ENCODE results near the gene SH3BP2.

Gene SH3BP2

DNA sequence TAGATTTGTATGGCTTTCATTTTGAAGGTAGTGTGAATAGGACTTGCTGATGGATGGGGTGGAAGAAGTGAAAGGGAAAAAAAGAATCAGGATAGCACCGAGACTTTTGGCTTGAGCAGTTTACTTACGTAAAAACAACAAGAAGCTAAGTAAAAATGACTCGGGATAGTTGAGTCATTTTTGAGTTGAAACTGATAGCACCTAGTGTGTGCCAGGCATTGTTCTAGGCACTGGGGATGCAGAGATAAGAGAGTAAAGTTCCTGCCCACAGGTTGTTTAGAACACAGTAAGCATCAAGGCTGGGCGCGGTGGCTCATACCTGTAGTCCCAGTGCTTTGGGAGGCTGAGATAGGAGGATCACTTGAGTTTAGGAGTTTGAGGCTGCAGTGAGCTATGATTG is 85.5 kb downstream of the SH3BP2 start:
- TF ChIP-seq TAF1 (IDR thresholded peaks at IDR 0.05; ENCODE audit: borderline replicate concordance, insufficient read depth, low read length) (no peak), SIN3A (IDR thresholded peaks at IDR 0.05; ENCODE audit: borderline replicate concordance, insufficient read depth, low read length) (no peak), POLR2AphosphoS5 (IDR thresholded peaks at IDR 0.05; ENCODE audit: low read depth, low read length) (no peak), FOXP2 (optimal IDR thresholded peaks at IDR 0.05; ENCODE audit: borderline replicate concordance, extremely low read depth, extremely low read length, insufficient read depth) (no peak)
- TF ChIP-seq, protein P1, sequence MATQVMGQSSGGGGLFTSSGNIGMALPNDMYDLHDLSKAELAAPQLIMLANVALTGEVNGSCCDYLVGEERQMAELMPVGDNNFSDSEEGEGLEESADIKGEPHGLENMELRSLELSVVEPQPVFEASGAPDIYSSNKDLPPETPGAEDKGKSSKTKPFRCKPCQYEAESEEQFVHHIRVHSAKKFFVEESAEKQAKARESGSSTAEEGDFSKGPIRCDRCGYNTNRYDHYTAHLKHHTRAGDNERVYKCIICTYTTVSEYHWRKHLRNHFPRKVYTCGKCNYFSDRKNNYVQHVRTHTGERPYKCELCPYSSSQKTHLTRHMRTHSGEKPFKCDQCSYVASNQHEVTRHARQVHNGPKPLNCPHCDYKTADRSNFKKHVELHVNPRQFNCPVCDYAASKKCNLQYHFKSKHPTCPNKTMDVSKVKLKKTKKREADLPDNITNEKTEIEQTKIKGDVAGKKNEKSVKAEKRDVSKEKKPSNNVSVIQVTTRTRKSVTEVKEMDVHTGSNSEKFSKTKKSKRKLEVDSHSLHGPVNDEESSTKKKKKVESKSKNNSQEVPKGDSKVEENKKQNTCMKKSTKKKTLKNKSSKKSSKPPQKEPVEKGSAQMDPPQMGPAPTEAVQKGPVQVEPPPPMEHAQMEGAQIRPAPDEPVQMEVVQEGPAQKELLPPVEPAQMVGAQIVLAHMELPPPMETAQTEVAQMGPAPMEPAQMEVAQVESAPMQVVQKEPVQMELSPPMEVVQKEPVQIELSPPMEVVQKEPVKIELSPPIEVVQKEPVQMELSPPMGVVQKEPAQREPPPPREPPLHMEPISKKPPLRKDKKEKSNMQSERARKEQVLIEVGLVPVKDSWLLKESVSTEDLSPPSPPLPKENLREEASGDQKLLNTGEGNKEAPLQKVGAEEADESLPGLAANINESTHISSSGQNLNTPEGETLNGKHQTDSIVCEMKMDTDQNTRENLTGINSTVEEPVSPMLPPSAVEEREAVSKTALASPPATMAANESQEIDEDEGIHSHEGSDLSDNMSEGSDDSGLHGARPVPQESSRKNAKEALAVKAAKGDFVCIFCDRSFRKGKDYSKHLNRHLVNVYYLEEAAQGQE (IDR thresholded peaks at IDR 0.05; ENCODE audit: insufficient read depth in 1 of 2, low read depth in 2 of 2, low read length in 2 of 2) = no peak

DNA sequence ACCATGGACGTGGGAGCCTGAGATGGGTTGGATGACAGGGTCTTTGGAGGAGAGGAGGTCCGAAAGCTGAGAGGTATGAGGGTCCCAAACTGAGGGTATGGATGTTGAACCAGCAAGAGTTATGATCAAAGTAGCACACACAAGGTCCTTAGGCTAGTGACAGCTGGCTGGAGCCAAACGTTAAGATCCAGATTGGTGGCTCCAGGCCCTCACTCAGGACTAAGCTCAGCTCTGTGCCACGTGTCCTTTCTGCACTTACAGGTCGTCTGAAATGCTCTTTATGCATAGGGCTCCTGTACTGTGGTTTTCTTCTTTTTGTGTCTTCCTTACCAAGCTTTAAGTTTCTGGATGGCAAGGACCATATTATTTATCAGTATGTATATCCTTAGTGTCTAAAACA is 86.1 kb downstream of the SH3BP2 start:
- TF ChIP-seq SIN3A (IDR thresholded peaks at IDR 0.05; ENCODE audit: borderline replicate concordance, insufficient read depth, low read length) (no peak), FOXP2 (optimal IDR thresholded peaks at IDR 0.05; ENCODE audit: borderline replicate concordance, extremely low read depth, extremely low read length, insufficient read depth) (no peak), TAF1 (IDR thresholded peaks at IDR 0.05; ENCODE audit: borderline replicate concordance, insufficient read depth, low read length) (no peak)

GRCh38 chr4:2881431-2881830 is 88.5 kb downstream of the SH3BP2 start:
- TF ChIP-seq POLR2AphosphoS5 (IDR thresholded peaks at IDR 0.05; ENCODE audit: low read depth, low read length) (no peak), FOXP2 (optimal IDR thresholded peaks at IDR 0.05; ENCODE audit: borderline replicate concordance, extremely low read depth, extremely low read length, insufficient read depth) (no peak), TAF1 (IDR thresholded peaks at IDR 0.05; ENCODE audit: borderline replicate concordance, insufficient read depth, low read length) (no peak), SIN3A (IDR thresholded peaks at IDR 0.05; ENCODE audit: borderline replicate concordance, insufficient read depth, low read length) (no peak)
- TF ChIP-seq, protein P1 (IDR thresholded peaks at IDR 0.05; ENCODE audit: insufficient read depth in 1 of 2, low read depth in 2 of 2, low read length in 2 of 2) = no peak

DNA sequence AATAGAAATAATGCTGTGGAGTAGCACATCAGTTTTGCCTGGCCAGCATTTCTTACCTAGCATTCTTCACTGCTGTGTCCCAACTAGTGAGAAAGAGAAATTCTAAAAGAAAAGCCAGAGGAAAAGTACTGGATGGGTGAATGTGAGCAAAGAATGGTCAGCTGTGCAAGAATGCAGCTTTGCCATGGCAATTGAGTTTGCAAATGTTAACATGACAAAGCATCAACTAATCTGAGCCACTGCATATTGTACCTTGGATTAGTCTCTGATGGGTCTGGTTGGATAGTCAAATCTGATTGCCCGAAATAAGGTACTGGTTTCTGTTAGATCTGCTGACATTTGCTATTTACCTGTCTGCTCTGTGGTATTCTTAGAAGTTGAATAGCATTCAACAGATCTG is 89.5 kb downstream of the SH3BP2 start:
- TF ChIP-seq FOXP2 (optimal IDR thresholded peaks at IDR 0.05; ENCODE audit: borderline replicate concordance, extremely low read depth, extremely low read length, insufficient read depth) = no peak
- no peak for TF ChIP-seq SIN3A (IDR thresholded peaks at IDR 0.05; ENCODE audit: borderline replicate concordance, insufficient read depth, low read length)
- TF ChIP-seq TAF1 (IDR thresholded peaks at IDR 0.05; ENCODE audit: borderline replicate concordance, insufficient read depth, low read length) = no peak
- TF ChIP-seq POLR2AphosphoS5 (IDR thresholded peaks at IDR 0.05; ENCODE audit: low read depth, low read length) = no peak
- TF ChIP-seq, protein P1 (IDR thresholded peaks at IDR 0.05; ENCODE audit: insufficient read depth in 1 of 2, low read depth in 2 of 2, low read length in 2 of 2) = no peak

DNA sequence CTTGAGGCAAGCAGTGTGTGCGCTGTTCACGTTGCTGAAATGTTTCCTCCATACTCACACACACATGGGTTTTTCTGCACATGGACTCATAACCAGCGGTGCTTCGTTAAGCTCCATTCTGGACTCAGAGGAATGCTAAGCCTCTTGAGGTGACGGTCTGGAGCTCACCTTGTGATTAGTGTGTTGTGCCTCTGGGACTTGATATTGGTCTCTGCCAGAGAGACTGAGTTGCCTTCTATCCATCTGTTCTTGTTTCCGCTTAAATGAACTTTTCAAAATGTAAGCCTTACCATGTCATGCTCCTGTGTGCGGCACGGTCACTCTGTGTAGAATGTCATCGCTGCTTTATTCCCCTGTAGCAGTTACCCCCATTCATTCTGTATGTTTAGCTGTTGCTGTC is 93.3 kb downstream of the SH3BP2 start:
- TF ChIP-seq TAF1 (IDR thresholded peaks at IDR 0.05; ENCODE audit: borderline replicate concordance, insufficient read depth, low read length) = no peak
- TF ChIP-seq SIN3A (IDR thresholded peaks at IDR 0.05; ENCODE audit: borderline replicate concordance, insufficient read depth, low read length) = no peak
- no peak for TF ChIP-seq FOXP2 (optimal IDR thresholded peaks at IDR 0.05; ENCODE audit: borderline replicate concordance, extremely low read depth, extremely low read length, insufficient read depth)
- no peak for TF ChIP-seq POLR2AphosphoS5 (IDR thresholded peaks at IDR 0.05; ENCODE audit: low read depth, low read length)
- TF ChIP-seq, protein P1 (IDR thresholded peaks at IDR 0.05; ENCODE audit: insufficient read depth in 1 of 2, low read depth in 2 of 2, low read length in 2 of 2) = no peak

Measured in PFSK-1 (cell line).